Ammon's horn (tissue), 1 donor: ENCODE results near the gene FCHSD2.
"Not testable (repeated sequence)": the region's sequence is repeated elsewhere in the genome, so short reads cannot be mapped to it uniquely, and the experiment has no call there.

ENCODE experiments used
- DNase-seq: peaks from one replicate; pipeline ENCODE4 v3.0.0-alpha.2; 2016; ENCODE audit warnings: low spot score

FCHSD2 gene

DNA sequence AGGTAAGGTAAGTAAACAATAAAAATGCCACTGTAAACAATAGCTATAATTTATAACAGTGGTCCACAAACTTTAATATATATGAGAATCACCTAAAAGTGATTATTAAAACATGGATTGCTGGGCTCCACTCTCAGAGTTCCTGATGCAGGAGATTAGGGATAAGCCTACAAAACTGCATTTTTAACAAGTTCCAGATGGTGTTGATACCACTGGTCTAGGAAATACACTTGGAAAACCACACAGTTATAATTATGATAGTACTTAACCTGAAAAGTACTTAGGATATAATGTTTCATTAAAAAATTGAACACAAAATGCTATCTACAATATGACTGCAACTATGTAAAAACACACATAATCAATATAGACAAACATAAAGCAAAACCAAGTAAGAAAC is 20.4 kb downstream of the FCHSD2 start:
- DNase-seq = no peak

DNA sequence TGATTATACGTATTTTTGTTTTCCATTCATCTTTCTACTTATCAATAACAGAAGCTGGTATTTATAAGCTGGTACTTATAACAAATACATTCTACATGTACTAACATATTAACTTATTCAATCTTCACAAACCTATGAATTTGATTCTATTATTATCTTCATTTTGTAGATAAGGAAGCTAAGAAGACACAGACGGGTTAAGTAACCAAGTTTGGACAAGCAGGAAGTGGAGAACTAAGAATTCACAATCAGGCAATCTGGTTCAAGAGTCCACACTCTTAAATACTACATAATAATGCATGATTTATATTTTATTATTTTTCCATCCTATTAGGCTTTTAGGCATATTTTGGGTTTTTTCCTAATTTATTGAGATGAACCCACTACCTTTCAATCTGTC is 25.0 kb downstream of the FCHSD2 start:
- DNase-seq = no peak

DNA sequence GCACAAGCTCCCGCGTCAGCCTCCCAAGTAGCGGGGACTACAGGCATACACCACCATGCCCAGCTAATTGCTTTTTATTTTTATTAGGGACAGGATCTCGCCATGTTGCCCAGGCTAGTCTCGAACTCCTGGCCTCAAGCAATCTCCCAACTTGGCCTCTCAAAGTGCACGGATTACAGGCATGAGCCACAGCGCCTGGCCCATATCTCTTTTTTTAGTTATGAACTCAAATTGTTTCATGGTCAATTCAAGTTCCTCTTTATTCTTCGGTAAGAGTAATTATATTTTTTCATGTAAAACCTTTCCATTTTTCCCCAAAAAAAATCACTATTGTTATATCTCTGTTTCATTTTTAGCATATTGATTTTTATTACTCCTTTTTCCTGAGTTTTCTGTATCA is 25.5 kb downstream of the FCHSD2 start:
- no peak for DNase-seq

DNA sequence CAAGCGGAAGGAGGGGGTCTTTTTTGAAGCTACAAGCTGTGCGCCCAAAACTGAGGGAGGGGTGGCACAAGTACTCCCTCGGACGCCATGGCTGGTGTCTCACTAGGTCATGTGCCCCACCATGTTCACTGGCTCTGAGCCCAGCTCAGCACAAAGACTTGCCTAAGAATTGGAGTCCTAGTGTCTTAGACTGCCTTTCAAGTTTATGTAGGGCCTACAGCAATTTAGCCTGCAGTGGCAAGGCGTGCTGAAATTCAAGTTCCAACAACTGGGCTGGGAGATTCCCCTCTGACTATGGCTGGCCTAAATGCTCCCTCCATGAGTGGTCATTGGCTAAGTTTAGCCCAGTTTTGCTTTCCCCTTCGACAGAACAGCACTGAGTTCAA is 27.3 kb downstream of the FCHSD2 start:
- DNase-seq = no peak

DNA sequence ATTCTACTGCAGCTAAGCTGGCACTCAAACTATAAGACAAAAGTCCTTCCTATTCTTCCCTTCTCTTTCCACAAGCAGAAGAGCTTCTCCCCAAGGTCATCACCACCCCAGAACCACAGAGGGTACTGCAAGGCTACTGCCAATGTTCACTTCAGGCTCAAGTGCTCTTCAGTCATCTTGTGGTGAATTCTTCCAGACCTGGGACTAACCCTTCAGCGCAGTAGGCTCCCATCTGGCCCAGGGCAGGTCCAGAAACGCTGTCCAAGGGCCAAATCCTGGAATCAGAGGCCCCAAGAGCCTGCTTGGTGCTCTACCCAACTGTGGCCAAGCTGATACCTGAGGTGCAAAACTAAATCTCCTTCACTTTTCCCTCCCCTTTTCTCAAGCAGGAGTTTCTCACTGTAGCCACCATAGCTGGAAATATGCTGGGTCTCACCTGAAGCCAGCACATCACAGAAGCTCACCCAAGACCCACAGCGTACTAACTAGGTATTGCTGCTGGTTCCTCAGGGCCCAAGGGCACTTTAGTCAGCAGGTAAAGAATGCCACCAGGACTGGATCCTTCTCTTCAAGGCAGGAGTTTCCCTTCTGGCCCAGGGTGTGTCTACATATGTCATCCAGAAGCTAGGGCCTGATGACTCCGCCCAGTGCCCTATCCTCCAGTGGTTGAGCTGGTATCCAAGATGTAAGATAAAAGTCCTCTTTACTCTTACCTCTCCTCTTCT is 27.8 kb downstream of the FCHSD2 start:
- DNase-seq = no peak

DNA sequence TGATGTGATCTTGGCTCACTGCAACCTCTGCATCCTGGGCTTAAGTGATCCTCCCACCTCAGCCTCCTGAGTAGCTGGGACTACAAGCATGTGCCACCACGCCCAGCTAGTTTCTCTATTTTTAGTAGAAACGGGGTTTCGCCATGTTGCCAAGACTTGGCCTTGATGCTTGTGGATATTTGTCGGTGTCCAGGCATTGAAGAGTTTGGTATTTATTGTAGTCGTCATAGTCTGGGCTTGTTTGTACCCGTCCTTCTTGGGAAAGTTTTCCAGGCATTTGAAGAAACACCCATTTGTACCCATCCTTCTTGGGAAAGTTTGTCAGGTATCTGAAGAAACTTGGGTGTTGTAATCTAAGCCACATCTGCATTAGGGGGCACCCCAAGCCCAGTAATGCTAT is 28.7 kb downstream of the FCHSD2 start:
- no peak for DNase-seq

DNA sequence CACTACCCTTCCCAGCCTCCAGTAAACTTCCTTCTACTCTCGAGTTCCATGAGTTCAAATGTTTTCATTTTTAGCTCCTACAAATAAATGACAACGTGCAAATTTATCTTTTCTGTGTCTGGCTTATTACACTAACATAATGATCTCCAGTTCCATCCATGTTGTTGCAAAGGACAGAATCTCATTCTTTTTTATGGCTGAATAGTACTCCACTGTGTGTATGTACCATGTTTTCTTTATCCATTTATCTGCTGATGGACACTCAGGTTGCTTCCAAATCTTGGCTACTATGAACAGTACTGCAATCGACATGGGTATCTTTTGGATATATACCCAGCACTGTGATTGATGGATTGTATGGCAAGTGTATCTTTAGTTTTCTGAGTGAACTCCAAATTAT is 34.5 kb downstream of the FCHSD2 start:
- no peak for DNase-seq

DNA sequence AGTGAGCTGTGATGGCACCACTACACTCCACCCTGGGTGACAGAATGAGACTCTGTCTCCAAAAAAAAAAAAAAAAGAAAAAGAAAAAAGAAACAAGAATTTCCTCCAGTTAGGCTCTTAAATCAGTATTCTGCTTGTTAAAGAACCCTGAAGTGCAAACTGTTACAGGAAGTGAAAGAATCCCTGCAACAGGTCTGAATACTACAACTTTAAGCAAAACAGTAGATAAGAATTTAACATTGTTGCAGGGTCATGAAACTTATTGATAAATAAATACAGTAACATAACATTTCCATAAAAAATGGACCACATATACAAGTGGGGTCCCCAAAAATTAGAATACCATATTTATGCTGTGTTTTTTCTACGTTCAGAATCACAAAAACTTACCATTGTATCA is 35.8 kb downstream of the FCHSD2 start:
- DNase-seq = no peak

DNA sequence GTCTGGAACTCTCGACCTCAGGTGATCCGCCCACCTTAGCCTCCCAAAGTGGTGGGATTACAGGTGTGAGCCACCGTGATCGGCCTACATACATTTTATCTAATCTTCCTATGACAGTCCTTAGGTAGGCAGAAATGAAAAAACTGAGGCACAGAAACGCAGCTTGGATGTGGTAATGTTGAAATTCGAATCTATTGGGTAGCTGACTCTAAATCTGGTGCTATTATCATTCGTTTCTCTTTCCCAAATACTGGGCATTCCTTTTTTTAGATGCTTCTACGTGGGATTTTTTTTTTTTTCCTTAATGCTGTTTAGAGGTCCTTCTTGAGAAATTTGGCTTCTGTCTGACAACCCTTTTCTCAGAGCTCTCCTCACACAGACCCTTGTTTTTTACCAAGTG is 41.5 kb downstream of the FCHSD2 start:
- DNase-seq = no peak

DNA sequence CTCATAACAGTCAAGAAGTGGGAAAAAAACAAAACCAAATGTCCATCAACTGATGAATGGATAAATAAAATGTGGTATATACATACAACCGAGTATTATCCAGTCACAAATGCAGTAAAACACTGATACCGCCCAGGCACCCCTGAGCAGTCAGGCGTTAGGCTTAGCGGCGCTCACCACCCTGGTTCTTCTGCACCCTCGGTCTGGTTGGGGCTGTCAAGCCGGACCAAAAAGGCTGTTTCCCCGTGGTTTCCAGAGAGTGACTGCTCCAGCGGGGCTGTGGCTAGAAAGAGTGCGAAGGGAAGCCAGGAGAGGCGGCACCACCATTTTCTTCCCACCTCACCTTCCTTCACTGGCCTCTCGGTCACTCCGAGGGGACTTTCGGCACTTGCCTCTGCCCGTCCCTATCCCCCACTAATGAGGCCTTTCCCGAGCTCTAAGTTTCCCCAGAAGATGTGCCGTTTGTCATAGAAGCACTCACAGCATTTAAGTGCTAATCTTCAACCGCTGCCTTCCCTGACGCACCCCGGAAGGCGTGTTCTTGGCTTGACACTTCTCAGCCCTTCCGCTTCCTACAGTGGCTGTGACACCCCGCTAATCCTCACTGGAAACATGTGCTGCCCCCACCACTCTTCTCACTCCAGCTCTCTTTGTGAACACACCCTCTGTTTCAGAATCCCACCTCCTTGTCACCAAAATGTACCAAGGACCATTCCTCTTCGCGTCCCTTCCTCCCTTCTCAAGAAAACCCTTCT is 42.4 kb downstream of the FCHSD2 start:
- no peak for DNase-seq

DNA sequence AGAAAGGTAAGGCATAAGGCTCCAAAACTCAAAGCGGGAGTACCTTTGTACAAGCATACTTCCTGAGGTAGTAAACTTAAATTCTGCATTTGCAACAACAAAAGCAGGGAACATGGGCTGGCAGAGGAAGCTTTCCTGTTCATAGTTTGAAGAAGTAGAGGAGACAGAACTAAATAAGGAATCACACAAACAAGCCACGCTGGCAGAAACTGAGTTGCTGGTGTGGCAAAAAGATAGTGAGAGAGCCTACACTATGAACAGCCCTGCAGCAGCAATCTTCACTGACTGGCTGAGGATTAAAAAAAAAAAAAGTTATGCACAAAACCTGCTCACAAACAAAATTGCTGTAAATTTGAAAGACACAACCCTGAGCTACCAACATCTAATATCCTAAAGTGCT is 46.5 kb downstream of the FCHSD2 start:
- peak; percentile 57 for DNase-seq

DNA sequence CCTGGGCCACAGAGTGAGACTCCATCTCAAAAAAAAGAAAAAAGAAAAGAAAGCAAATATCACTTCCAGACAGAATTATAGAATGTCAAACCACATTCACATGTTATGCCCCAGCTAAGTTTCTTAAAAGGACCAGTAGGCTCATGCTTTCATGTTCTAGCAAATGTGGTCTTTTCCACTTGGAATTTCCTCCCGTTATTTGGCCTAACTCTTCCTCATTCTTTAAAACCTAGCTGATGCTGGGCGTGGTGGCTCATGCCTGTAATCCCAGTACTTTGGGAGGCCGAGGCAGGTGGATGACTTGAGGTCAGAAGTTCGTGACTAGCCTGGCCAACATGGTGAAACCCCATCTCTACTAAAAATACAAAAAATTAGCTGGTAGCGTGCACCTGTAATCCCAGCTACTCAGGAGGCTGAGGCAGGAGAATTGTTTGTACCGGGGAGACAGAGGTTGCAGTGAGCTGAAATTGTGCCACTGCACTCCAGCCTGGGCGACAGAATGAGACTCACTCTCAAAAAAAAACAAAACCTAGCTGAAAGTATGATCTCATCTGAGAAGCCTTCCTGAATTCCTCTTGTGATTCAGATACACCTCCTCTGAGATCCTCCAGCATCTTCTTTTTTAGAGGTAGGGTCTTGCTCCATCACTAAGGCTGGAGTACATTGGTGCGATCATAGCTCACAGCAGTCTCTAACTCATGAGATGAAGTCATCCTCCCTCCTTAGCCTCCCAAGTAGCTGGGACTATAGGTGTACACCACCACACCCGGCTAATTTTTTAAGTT is 50.4 kb downstream of the FCHSD2 start:
- DNase-seq = no peak

DNA sequence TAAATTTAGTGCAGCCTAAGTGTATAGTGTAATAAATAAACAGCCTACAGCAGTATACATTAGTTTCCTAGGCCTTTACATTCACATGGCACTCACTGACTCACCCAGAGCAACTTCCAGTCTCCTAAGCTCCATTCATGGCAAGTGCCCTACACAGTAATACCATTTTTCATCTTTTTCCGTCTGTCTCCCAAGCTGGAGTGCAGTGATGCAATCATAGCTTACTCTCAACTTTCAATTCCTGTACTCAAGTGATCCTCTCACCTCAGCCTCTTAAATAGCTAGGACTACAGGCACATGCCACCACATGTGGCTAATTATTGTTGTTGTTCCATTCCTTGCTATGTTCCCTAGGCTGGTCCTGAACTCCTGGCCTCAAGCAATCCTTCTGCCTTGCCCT is 54.4 kb downstream of the FCHSD2 start:
- DNase-seq = peak; percentile 12

DNA sequence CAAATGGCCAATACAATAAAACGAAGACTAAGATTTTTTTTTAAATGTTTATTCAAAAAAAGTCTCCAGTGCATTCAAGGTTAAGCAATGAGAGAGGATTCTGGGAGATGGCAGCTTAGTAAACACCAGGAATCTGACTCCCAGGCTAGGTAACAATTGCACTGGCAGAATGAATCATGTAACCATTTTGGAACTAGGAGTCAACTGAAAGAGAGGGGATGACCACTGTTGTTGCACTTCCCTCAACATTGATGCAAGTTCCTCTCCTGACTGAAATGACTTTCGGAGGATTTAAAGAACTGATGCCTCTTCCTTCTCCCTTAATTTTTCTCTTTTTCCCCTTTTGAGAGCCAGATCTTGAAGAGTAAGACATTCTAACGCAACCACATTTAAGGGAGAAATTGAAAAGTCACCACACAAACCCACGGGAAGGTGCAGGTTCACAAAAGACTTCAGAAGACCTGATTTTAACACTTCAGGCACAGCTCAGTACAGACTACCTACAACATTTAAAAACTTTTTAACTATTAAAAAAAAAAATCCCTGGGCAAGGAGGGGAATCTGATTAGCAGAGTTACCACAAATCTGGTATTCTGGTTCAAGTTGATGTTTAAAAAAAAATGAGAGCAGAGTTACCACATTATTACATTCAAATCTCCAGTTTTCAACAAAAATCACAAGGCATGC is 56.8 kb downstream of the FCHSD2 start:
- DNase-seq = peak; percentile 60

DNA sequence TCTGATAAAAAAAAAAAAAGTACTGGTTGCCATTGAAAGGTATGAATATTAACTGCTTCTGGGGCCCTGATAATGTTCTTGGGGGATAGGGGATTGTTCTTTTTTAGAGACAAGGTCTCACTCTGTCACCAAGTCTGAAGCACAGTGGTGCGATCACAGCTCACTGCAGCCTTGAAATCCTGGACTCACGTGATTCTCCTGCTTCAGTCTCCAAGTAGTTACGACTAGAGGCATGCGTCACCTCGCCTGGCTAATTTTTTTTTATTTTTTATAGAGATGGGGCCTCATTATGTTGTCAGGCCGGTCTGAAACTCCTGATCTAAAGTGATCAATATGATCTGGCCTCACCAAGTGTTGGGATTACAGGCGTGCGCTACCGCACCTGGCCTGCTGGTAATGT is 63.5 kb downstream of the FCHSD2 start:
- DNase-seq = no peak

DNA sequence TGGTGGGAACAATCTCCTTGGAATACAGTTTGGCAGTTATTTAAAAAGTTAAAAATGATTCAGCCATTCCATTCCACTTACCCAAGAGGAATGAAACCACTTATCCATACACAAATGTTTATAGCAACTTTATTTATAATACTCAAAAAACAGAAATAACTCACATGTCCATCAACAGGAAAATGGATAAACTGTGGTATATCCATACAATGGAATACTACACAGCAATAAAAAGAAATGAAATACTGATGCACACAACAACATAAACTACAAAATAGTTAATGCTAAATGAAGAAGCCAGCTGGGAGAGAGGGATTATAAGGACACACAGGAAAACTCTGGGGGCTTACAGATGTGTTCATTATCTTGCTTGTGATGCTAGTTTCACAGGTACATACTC is 64.7 kb downstream of the FCHSD2 start:
- no peak for DNase-seq

DNA sequence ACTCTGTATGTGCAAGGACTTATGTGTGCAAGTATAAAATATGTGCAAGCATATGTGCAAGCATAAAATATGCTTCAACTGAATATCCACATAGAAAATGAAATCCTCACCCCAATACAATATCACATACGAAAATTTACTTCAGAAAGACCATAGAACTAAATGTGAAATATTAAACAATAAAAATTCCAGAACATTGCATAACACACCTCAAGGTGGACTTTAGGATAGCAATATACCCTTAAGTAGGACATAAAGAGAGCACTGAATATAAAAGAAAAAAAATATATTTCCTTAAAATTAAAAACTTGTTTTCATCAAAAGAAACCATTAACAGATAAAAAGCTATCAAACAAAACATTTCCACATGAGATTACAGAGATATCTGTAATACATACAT is 67.8 kb downstream of the FCHSD2 start:
- no peak for DNase-seq

DNA sequence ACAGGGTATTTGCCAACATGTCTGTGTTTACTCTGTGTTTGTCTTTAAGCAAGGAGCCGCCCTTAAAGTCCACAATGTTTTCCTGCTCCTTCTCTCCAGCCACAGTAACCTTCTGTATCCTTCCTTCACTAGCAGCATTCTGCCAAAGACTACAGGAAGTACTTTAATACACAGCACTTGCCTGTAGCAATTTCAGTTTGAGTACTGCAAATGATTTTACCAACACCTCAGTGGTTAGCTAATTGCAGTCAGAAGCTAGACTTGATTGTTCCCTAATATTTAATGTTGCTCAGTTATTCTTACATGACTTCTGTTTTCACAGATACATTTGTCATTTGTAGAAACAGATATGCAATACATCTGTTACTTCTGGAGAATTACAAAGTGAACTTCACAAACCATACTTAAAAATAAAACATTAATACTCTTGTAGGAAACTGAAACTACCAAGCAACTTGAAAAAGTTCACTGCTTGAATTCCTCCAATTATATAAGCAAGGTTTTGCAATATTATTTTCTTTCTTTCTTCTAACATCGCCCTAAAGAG is 69.1 kb downstream of the FCHSD2 start:
- DNase-seq = peak; percentile 27

DNA sequence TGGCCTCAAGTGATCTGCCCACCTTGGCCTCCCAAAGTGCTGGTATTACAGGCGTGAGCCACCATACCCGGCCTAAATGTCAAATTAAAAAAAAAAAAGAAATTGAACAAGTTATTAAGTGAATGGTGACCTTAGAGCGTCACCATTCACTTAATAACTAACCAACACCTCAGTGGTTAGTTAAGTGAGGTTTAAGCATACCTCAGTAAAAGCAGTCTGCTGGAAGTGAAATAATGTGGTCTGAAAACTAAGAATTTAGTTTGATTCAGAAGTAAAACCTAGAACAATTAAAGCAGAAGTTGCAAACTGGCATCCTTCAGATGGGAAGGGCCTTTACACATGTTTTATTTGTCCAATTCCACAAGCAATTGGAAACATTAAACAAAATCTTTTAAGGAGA is 71.5 kb downstream of the FCHSD2 start:
- no peak for DNase-seq

DNA sequence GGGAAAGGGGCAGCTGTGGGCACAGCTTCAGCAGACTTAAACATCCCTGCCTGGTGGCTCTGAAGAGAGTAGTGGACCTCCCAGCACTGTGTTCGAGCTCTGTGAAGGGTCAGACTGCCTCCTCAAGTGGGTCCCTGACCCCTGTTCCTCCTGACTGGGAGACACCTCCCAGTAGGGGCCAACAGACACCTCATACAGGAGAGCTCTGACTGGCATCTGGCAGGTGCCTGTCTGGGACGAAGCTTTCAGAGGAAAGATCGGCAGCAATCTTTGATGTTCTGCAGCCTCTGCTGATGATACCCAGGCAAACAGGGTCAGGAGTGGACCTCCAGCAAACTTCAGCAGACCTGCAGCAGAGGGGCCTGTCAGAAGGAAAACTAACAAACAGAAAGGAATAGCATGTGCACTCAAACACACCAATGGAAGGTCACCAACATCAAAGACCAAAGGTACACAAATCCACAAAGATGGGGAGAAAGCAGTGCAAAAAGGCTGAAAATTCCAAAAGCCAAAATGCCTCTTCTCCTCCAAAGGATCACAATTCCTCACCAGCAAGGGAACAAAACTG is 80.2 kb downstream of the FCHSD2 start:
- DNase-seq = not testable (repeated sequence)

DNA sequence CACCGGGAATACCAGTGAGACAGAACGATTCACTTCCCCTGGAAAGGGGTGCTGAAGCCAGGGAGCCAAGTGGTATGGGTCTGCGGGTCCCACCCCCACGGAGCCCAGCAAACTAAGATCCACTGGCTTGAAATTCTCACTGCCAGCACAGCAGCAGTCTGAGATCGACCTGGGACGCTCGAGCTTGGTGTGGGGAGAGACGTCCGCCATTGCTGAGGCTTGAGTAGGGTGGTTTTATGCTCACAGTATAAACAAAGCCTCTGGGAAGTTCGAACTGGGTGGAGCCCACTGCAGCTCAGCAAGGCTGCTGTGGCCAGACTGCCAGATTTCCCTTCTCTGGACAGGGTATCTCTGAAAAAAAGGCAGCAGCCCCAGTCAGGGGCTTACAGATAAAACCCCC is 80.7 kb downstream of the FCHSD2 start:
- DNase-seq = not testable (repeated sequence)

DNA sequence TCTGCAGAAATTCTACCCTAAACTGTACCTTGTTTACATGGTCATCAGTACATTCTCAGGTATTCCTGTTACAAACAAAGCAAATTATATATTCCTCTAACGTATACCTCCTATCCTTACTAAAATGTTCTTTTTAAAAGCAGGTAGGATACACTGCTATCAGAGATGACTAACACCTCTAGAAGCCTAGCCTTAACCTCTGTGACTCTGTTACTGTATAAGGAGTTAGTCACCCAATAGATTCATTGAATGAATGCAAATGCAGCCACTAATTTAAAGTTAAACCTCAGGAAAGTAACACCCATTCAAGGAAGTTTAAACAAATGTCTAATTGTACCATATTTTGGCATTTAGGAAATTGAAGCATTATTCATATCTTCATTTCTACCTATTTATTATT is 82.2 kb downstream of the FCHSD2 start:
- no peak for DNase-seq
